Heart left ventricle (tissue), 16 donors: Measurements from ENCODE around the gene BTN3A1. TPM values are rescaled to one million over a fixed set of nuclear protein-coding genes. Genes with fewer than 3 reads are reported as not detected.

Experiments used
- ATAC-seq, 4 donors: fragments of 200-7000 bp; cut with Tn5 transposase; one replicate each; pipeline ENCODE4 v1.9.1; 2020 to 2022; ENCODE audit warnings: moderate library complexity in 4 of 4, mild to moderate bottlenecking in 3 of 4, moderate number of reproducible peaks in 1 of 4
- DNase-seq, 5 donors: peaks; one replicate each; pipeline ENCODE4 v3.0.0-alpha.2; 2020
- H3K27ac ChIP-seq, 12 donors: fragments of 200-600 bp; sonication (generic) in 4 of 12; one replicate each; pipeline versions ENCODE4 v1.5.0 to v1.8.0; 2016 to 2022; ENCODE audit warnings: mild to moderate bottlenecking in 2 of 12
- H3K27me3 ChIP-seq, 9 donors: fragments of 200-600 bp; sonication (generic) in 2 of 9; one replicate each; pipeline versions ENCODE4 v1.5.1 to v1.8.0; 2016 to 2022; ENCODE audit warnings: mild to moderate bottlenecking in 3 of 9
- H3K36me3 ChIP-seq, 9 donors: fragments of 200-600 bp; sonication (generic) in 2 of 9; one replicate each; pipeline versions ENCODE4 v1.5.0 to v1.8.0; 2018 to 2022; ENCODE audit warnings: mild to moderate bottlenecking in 2 of 9
- H3K4me1 ChIP-seq, 12 donors: fragments of 200-600 bp; sonication (generic) in 4 of 12; one replicate each; pipeline versions ENCODE4 v1.5.0 to v1.8.0; 2016 to 2022; ENCODE audit warnings: mild to moderate bottlenecking in 3 of 12
- H3K4me3 ChIP-seq, 12 donors: fragments of 200-600 bp; sonication (generic) in 4 of 12; one replicate each; pipeline versions ENCODE4 v1.5.0 to v1.8.0; 2017 to 2022; ENCODE audit warnings: mild to moderate bottlenecking in 9 of 12, moderate library complexity in 4 of 12
- H3K9me3 ChIP-seq, 12 donors: fragments of 200-600 bp; sonication (generic) in 4 of 12; one replicate each; pipeline versions ENCODE4 v1.5.0 to v1.8.0; 2016 to 2022; ENCODE audit warnings: mild to moderate bottlenecking in 1 of 12
- POLR2A ChIP-seq, 2 donors: fragments of 450-650 bp; IDR thresholded peaks; one replicate each; pipeline ENCODE4 v1.6.1; 2017; ENCODE audit warnings: antibody characterized with exemption in 2 of 2, mild to moderate bottlenecking in 2 of 2, moderate library complexity in 2 of 2
- WGBS, 4 donors: extraction: QIAGEN DNeasy Blood & Tissue Kit in 2 of 4; methylation state at CpG; one replicate each; pipeline versions ENCODE4 v1.1.5 to v1.1.7; 2013 to 2018; 5-methylcytosine and 5-hydroxymethylcytosine counted together
- intact Hi-C, 10 donors: fragments of 100-400 bp; cut with DNase I; formaldehyde crosslinking; loops; one replicate each; pipeline versions ENCODE4 v1.11.1 to v1.14.2; 2022
- polyA plus RNA-seq, 2 donors: library from polyadenylated mRNA; stranded (reverse); fragments of 200-250 nt; gene quantifications; one replicate each; pipeline ENCODE4 v1.2.3, GENCODE V29; 2013
- total RNA-seq, 9 donors: library from RNA; depleted of rRNA in 2 of 9; stranded (reverse); fragments of >200 nt in 2 of 9; fragmentation: NEBNext Ultra II Directional in 3 of 9; extraction: Animal tissue kit (Norgen Biotek cat#: 25700) in 3 of 9; gene quantifications; one replicate each; pipeline versions ENCODE4 v1.1.0 to v1.2.4, GENCODE V29; 2016 to 2023
- TF ChIP-seq, protein P1 (sequence below), 12 donors: fragments of 200-600 bp; sonication (generic) in 4 of 12; IDR thresholded peaks; one replicate each; pipeline versions ENCODE4 v1.5.0 to v1.8.0; 2018 to 2022; ENCODE audit warnings: antibody characterized with exemption in 12 of 12, mild to moderate bottlenecking in 5 of 12
- donor health status: ischemic (EF 13 %, LVEDD 7.1; RV severe dilation, severe dysfunction).
- donor health status: healthy with polysubstance abuse.
- donor health status: DM: no; HTN: yes; CAD: no.
- donor health status: DM: no; HTN: no; CAD: no.
- donor health status: ischemic (EF 25% LVEDD 6.9; RV normal size, moderate dysfunction).
- donor health status: ischemic (EF 25% LVEDD 5.7; RV mildly dilated, moderate dysfunction).
- donor health status: healthy.
- donor health status: DM: yes; HTN: yes; CAD: no.
- donor health status: ischemic (EF 35%, LVEDD 5.7; RV mildly dilated, moderate dysfunction).
- donor health status: nonischemic (EF 11% LVEDD 7.7; RV severe dilation, severe dysfunction).
- donor health status: DM: yes; HTN: yes; CAD: no.
- donor health status: PGD.
- donor health status: ischemic (EF 29% LVEDD 5.4; RV normal size, mild dysfunction).
- donor health status: nonischemic (EF 23%, LVEDD 6.1; RV moderate dilation, normal function).

Gene BTN3A1
- total and polyA plus RNA-seq, 11 donors: 3.1 to 47.6 (median 5.8) TPM

DNA sequence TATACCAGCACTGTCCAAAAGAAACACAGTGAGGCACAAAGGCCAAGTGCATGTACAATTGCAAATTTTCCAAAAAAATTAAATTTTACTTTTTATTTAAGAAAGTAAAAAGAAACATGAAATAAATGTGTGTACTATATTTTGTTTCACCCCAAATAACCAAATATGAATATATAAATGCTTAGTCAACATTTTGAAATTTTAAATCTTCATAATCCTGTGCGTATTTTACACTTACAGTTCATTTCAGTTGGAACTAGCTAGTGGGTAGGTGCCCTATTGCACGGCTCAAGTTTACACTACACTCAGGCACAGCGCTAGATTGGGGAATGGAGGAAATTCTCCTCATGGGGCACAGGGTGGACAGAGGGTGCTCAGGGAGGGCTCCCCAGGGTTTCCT lies 20.3 kb downstream of the BTN3A1 start:
- DNase-seq (no peak), ATAC-seq (no peak)
- Histone ChIP-seq H3K36me3 (peaks cover 0 to 20% (median 5%) of the 10 kb centered on the region in 9 donors), H3K27me3 (no peaks in the 10 kb centered on the region), H3K9me3 (no peaks in the 10 kb centered on the region), H3K27ac (peak overlapping the region in 1 of 12 donors; percentile 93), H3K4me1 (peaks cover 0 to 35% (median 14%) of the 10 kb centered on the region in 12 donors), H3K4me3 (peak overlapping the region in 9 of 12 donors; percentile 61 to 99 (median 83))
- intact Hi-C loops: loop anchor here in 1 of 10 donors (5.0 kb wide), 1 partner anchor 35 kb away; the partner anchor contains the start of gene BTN2A1
- TF ChIP-seq, protein P1, sequence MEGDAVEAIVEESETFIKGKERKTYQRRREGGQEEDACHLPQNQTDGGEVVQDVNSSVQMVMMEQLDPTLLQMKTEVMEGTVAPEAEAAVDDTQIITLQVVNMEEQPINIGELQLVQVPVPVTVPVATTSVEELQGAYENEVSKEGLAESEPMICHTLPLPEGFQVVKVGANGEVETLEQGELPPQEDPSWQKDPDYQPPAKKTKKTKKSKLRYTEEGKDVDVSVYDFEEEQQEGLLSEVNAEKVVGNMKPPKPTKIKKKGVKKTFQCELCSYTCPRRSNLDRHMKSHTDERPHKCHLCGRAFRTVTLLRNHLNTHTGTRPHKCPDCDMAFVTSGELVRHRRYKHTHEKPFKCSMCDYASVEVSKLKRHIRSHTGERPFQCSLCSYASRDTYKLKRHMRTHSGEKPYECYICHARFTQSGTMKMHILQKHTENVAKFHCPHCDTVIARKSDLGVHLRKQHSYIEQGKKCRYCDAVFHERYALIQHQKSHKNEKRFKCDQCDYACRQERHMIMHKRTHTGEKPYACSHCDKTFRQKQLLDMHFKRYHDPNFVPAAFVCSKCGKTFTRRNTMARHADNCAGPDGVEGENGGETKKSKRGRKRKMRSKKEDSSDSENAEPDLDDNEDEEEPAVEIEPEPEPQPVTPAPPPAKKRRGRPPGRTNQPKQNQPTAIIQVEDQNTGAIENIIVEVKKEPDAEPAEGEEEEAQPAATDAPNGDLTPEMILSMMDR (IDR thresholded peaks at IDR 0.05): no peak
- TF ChIP-seq POLR2A (IDR thresholded peaks at IDR 0.05): no peak
- 87 to 97% (median 91%) methylated on average over 3 of the region's 3 CpGs for WGBS, 4 donors

DNA sequence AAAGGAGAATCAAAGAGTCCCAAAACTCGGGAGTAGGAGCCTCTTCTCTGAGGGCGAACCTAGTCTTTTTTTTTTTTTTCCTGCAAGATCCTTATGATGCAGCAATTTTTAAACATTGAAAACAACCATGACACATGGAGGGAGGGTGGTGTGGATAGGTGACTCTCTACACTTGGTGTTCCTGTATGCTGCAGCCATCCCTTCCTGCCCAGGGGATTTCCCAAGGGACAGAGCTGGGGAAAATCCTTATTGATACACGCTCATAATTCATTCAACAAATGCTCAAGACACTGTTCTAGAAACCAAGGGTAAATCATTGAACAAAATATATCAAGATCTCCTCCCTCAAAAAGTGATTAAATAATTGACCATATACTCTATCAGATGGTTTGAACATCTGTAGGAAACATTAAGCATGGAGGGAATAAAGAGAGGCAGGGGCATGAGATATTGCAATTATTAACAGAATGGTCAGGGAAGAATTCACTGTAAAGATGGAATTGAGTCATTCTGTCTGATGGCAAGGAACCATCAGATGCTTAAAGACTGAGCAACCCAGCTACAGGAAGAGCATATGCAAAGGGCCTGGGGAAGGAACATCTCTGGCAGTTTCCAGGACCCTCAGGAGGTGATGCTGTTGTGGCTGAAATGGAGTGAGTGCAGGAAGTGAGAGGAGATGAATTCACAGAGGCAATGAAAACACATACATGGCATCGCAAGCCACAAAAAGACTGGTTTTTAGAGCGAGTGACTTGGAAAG lies 24.8 kb downstream of the BTN3A1 start:
- H3K36me3 ChIP-seq: peaks cover 0 to 50% (median 36%) of the 10 kb centered on the region in 9 donors
- ATAC-seq (no peak), DNase-seq (no peak)
- peaks cover 0 to 32% (median 5%) of the 10 kb centered on the region in 12 donors for H3K4me1 ChIP-seq
- TF ChIP-seq POLR2A (IDR thresholded peaks at IDR 0.05): no peak
- TF ChIP-seq, protein P1 (IDR thresholded peaks at IDR 0.05): no peak
- no peak overlapping the region for H3K4me3 ChIP-seq
- H3K27ac ChIP-seq: no peak overlapping the region
- H3K9me3 ChIP-seq: no peaks in the 10 kb centered on the region
- WGBS, 4 donors: 89 to 97% (median 91%) methylated on average over 5 of the region's 5 CpGs
- intact Hi-C loops: no loop called here
- no peaks in the 10 kb centered on the region for H3K27me3 ChIP-seq

DNA sequence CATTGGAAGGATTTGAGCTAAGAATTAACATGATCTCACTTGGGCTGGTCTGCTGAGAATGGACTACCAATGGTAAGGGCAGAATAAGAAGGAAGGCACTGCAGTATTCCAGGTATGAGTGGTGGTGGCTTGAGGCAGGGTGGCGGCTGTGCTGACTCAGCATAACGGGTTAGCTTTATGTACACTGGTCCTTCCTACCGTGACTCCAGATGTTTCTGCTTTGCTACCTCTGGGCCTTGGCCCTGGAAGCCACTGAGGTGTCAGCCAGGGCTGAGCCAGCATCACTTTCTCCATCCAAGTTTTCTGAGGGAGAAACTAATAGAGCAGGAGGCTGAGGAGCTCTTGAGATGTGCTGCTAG lies 25.4 kb downstream of the BTN3A1 start:
- intact Hi-C loops: no loop called here
- Histone ChIP-seq H3K36me3 (peaks cover 0 to 50% (median 36%) of the 10 kb centered on the region in 9 donors), H3K4me1 (peaks cover 0 to 28% (median 4%) of the 10 kb centered on the region in 12 donors), H3K27me3 (no peaks in the 10 kb centered on the region), H3K4me3 (no peak overlapping the region), H3K27ac (no peak overlapping the region), H3K9me3 (no peaks in the 10 kb centered on the region)
- DNase-seq: no peak
- no peak for TF ChIP-seq POLR2A (IDR thresholded peaks at IDR 0.05)
- TF ChIP-seq, protein P1 (IDR thresholded peaks at IDR 0.05): no peak
- WGBS, 4 donors: 93 to 98% (median 96%) methylated on average over 3 of the region's 3 CpGs
- ATAC-seq: no peak

DNA sequence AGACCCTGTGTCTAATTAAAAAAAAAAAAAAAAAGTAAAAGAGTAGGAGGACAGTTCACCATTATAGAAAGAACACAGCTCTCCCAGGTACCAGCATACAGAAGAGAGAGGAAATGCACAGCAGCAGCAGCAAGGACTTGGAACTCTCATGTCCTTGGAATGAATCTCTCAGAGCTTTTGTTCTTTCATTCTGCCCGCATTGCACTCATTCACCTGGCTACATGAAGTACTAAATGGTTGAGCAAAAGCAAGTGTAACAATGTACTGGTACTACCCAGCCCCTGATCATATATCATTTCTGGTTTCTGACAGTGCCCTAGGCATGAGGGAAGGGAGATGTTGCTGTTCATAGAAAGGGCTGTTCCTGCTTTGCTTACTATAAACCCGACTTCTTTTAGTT lies 26.1 kb downstream of the BTN3A1 start:
- DNase-seq: no peak
- Histone ChIP-seq H3K4me3 (no peak overlapping the region), H3K27me3 (no peaks in the 10 kb centered on the region), H3K36me3 (peaks cover 0 to 50% (median 36%) of the 10 kb centered on the region in 9 donors), H3K4me1 (peaks cover 0 to 23% (median 4%) of the 10 kb centered on the region in 12 donors), H3K27ac (no peak overlapping the region), H3K9me3 (no peaks in the 10 kb centered on the region)
- intact Hi-C loops: no loop called here
- ATAC-seq: no peak
- 92 to 96% (median 95%) methylated on average over 2 of the region's 2 CpGs for WGBS, 4 donors
- TF ChIP-seq POLR2A (IDR thresholded peaks at IDR 0.05): no peak
- TF ChIP-seq, protein P1 (IDR thresholded peaks at IDR 0.05): no peak
